Transverse colon (tissue), 4 donors: ENCODE data around the gene FAM107A.

ENCODE experiments used
- CTCF ChIP-seq, 5 experiments: fragments of 200-600 bp in 3 of 5; fragments of 450-650 bp in 2 of 5; sonication (generic) in 3 of 5; IDR thresholded peaks; 1 replicate in 2 of 5; 2 replicates in 3 of 5; pipeline ENCODE4 v1.5.1; 2016 to 2017; ENCODE audit warnings: antibody characterized with exemption in 5 of 5, inconsistent platforms in 3 of 5, mild to moderate bottlenecking in 2 of 5, moderate library complexity in 1 of 5
- EP300 ChIP-seq: sonication (generic); formaldehyde crosslinking; IDR thresholded peaks from one replicate; pipeline ENCODE4 v1.6.1; 2017; ENCODE audit warnings: antibody characterized with exemption, low read depth
- POLR2A ChIP-seq: fragments of 450-650 bp; IDR thresholded peaks from one replicate; pipeline ENCODE4 v1.6.1; 2016; ENCODE audit warnings: antibody characterized with exemption, mild to moderate bottlenecking, moderate library complexity
- POLR2AphosphoS5 ChIP-seq, 3 donors: sonication (generic); formaldehyde crosslinking; IDR thresholded peaks; one replicate each; pipeline ENCODE4 v1.6.1; 2016; ENCODE audit warnings: antibody characterized with exemption in 3 of 3

GRCh38 chr3:58522759-58523425, 54.3 kb downstream of the FAM107A start:
- no peak for TF ChIP-seq POLR2AphosphoS5 (IDR thresholded peaks at IDR 0.05)
- TF ChIP-seq POLR2A = no peak
- no peak for TF ChIP-seq CTCF (IDR thresholded peaks at IDR 0.05)
- TF ChIP-seq EP300 = no peak
